Spleen (tissue), 11 donors: Measurements from ENCODE around the gene SIN3B. TPM values are rescaled to one million over a fixed set of nuclear protein-coding genes. Genes with fewer than 3 reads are reported as not detected.
A peak's percentile ranks its signal among the peaks of the same experiment; 100 is the strongest.

ENCODE experiments used
- DNase-seq: peaks from one replicate; pipeline ENCODE4 v3.0.0-alpha.2; 2020
- H3K27ac ChIP-seq, 8 donors: fragments of 200-600 bp; sonication (generic) in 7 of 8; 1 replicate in 4 of 8; 2 replicates in 4 of 8; pipeline versions ENCODE4 v1.5.0 to v1.8.0; 2016 to 2021; ENCODE audit warnings: inconsistent platforms in 4 of 8, mild to moderate bottlenecking in 4 of 8, moderate library complexity in 1 of 8
- H3K27me3 ChIP-seq, 7 donors: fragments of 200-600 bp; sonication (generic) in 6 of 7; replicated peaks in 1 of 7; 1 replicate in 4 of 7; 2 replicates in 3 of 7; pipeline versions ENCODE4 v1.5.0 to v1.8.0; 2016 to 2021; ENCODE audit warnings: inconsistent platforms in 3 of 7, mild to moderate bottlenecking in 1 of 7
- H3K36me3 ChIP-seq, 6 donors: fragments of 200-600 bp; sonication (generic) in 5 of 6; 1 replicate in 4 of 6; 2 replicates in 2 of 6; pipeline versions ENCODE4 v1.5.0 to v1.8.0; 2016 to 2021; ENCODE audit warnings: inconsistent platforms in 2 of 6
- H3K4me1 ChIP-seq, 6 donors: fragments of 200-600 bp; sonication (generic) in 5 of 6; 1 replicate in 3 of 6; 2 replicates in 3 of 6; pipeline versions ENCODE4 v1.5.0 to v1.8.0; 2016 to 2021; ENCODE audit warnings: inconsistent platforms in 3 of 6
- H3K4me3 ChIP-seq, 8 donors: fragments of 200-600 bp; sonication (generic) in 7 of 8; 1 replicate in 4 of 8; 2 replicates in 4 of 8; pipeline versions ENCODE4 v1.5.0 to v1.8.0; 2016 to 2021; ENCODE audit warnings: inconsistent platforms in 4 of 8, mild to moderate bottlenecking in 4 of 8, moderate library complexity in 2 of 8
- H3K9me3 ChIP-seq, 8 donors: fragments of 200-600 bp; sonication (generic) in 7 of 8; 1 replicate in 4 of 8; 2 replicates in 4 of 8; pipeline versions ENCODE4 v1.5.0 to v1.8.0; 2016 to 2021; ENCODE audit warnings: inconsistent platforms in 4 of 8
- POLR2A ChIP-seq, 3 donors: fragments of 450-650 bp; IDR thresholded peaks; one replicate each; pipeline ENCODE4 v1.5.1; 2017; ENCODE audit warnings: antibody characterized with exemption in 3 of 3, mild to moderate bottlenecking in 1 of 3
- POLR2AphosphoS5 ChIP-seq, 3 donors: sonication (generic); formaldehyde crosslinking; IDR thresholded peaks; one replicate each; pipeline ENCODE4 v1.5.1; 2017; ENCODE audit warnings: antibody characterized with exemption in 3 of 3
- WGBS, 5 donors: extraction: QIAGEN DNeasy Blood & Tissue Kit in 3 of 5; methylation state at CpG; one replicate each; pipeline versions ENCODE4 v1.1.5 to v1.1.7; 2013 to 2018; 5-methylcytosine and 5-hydroxymethylcytosine counted together
- intact Hi-C: fragments of 100-400 bp; cut with DNase I; formaldehyde crosslinking; loops from one replicate; pipeline ENCODE4 v1.15.0; 2023; ENCODE audit warnings: low total_unique reads
- polyA plus RNA-seq, 3 donors: library from polyadenylated mRNA; stranded (reverse); fragments of 200-250 nt; gene quantifications; one replicate each; pipeline ENCODE4 v1.2.1, GENCODE V29; 2013
- small RNA-seq, 4 donors: library from RNA; depleted of rRNA; stranded (forward); fragments of <200 nt; gene quantifications; one replicate each; pipeline ENCODE3, GENCODE V24; 2016
- total RNA-seq, 7 donors: library from RNA; depleted of rRNA in 3 of 7; stranded (reverse); fragments of >200 nt in 3 of 7; fragmentation: NEBNext Ultra II Directional in 4 of 7; extraction: Animal tissue kit (Norgen Biotek cat#: 25700) in 4 of 7; gene quantifications; one replicate each; pipeline versions ENCODE4 v1.1.0 to v1.2.1, GENCODE V29; 2016 to 2021
- TF ChIP-seq, protein P1 (sequence below), 11 experiments: fragments of 200-600 bp in 7 of 11; fragments of 450-650 bp in 4 of 11; sonication (generic) in 4 of 11; IDR thresholded peaks in 8 of 11; conservative IDR thresholded peaks in 3 of 11; 1 replicate in 7 of 11; 2 replicates in 4 of 11; pipeline versions ENCODE4 v1.4.0 to v1.8.0; 2016 to 2021; ENCODE audit warnings: antibody characterized with exemption in 11 of 11, inconsistent platforms in 4 of 11, mild to moderate bottlenecking in 1 of 11
- donor health status: healthy with polysubstance abuse.
- donor health status: DM: no; HTN: no; CAD: no; lungs with moderate emphysema.
- donor health status: DM: no; HTN: no; CAD: no.
- donor health status: Bipolar disorder and iron deficiency.
- donor health status: healthy.
- donor health status: DM: no; HTN: no; CAD: no.
- donor health status: DM: yes; HTN: yes; CAD: no.

The SIN3B gene
- total and polyA plus RNA-seq, 10 donors = 14.6 to 107 (median 67.6) TPM

DNA sequence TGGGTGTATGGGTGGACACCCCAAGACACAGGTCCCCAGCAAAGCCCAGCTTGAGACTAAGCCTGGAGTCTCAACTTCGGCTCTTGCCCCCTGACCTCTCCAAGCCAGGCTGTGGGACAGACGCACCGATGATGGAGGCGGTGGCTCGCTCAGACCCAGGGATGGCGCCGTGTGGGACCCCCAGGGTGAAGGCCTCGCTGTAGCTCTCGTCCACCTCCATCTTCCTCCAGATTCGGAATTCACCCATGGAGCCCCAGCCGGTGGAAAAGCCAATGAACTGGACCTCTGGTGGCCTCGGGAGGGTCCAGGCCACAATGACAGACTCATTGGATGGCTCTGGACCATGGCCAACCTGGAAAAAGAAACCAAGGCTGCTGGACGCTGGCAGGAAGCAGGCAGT lies 98.7 kb downstream of the SIN3B start:
- Histone ChIP-seq H3K27ac (no peak overlapping the region), H3K4me1 (no peaks in the 10 kb centered on the region), H3K27me3 (peaks cover 0 to 18% (median 0%) of the 10 kb centered on the region in 7 donors), H3K9me3 (peaks cover 0 to 45% (median 16%) of the 10 kb centered on the region in 8 donors), H3K4me3 (no peak overlapping the region), H3K36me3 (no peaks in the 10 kb centered on the region)
- no peak for DNase-seq
- intact Hi-C loops = no loop called here
- TF ChIP-seq POLR2A (IDR thresholded peaks at IDR 0.05) (no peak), POLR2AphosphoS5 (IDR thresholded peaks at IDR 0.05) (no peak)
- TF ChIP-seq, protein P1, sequence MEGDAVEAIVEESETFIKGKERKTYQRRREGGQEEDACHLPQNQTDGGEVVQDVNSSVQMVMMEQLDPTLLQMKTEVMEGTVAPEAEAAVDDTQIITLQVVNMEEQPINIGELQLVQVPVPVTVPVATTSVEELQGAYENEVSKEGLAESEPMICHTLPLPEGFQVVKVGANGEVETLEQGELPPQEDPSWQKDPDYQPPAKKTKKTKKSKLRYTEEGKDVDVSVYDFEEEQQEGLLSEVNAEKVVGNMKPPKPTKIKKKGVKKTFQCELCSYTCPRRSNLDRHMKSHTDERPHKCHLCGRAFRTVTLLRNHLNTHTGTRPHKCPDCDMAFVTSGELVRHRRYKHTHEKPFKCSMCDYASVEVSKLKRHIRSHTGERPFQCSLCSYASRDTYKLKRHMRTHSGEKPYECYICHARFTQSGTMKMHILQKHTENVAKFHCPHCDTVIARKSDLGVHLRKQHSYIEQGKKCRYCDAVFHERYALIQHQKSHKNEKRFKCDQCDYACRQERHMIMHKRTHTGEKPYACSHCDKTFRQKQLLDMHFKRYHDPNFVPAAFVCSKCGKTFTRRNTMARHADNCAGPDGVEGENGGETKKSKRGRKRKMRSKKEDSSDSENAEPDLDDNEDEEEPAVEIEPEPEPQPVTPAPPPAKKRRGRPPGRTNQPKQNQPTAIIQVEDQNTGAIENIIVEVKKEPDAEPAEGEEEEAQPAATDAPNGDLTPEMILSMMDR (IDR thresholded peaks at IDR 0.05 in 8 of 11, conservative IDR thresholded peaks at IDR 0.05 in 3 of 11) = no peak
- 88 to 93% (median 90%) methylated on average over 11 to 13 of the region's 13 CpGs for WGBS, 5 donors

DNA sequence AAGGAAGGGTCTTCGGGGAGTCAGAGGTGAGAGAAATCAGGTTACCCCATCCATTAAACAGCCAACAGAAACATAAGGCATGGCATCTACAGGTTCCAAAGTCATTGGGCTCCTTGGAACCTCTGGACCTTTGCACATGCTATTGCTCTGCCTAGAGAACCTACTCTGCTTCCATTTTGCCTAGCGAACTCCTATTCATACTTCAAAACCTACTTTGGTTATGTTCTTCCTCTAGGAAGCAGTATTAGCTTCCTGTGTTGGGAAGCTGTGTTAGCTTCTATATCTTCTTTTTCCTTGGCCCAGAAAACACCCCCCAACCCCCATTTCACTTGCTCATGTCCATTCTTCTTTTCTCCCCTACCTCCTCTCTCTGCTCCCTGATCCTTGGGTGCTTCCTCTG lies 99.2 kb downstream of the SIN3B start:
- Histone ChIP-seq H3K9me3 (peaks cover 0 to 49% (median 21%) of the 10 kb centered on the region in 8 donors), H3K27me3 (peaks cover 0 to 18% (median 0%) of the 10 kb centered on the region in 7 donors), H3K36me3 (no peaks in the 10 kb centered on the region), H3K4me1 (no peaks in the 10 kb centered on the region), H3K27ac (no peak overlapping the region), H3K4me3 (no peak overlapping the region)
- whole genome bisulfite sequencing, 5 donors = 90 to 100% (median 92%) methylated on average over 2 of the region's 2 CpGs
- TF ChIP-seq POLR2AphosphoS5 (IDR thresholded peaks at IDR 0.05) (no peak), POLR2A (IDR thresholded peaks at IDR 0.05) (no peak)
- TF ChIP-seq, protein P1 (IDR thresholded peaks at IDR 0.05 in 8 of 11, conservative IDR thresholded peaks at IDR 0.05 in 3 of 11) = no peak
- intact Hi-C loops = no loop called here
- DNase-seq = no peak

GRCh38 chr19:16928916-16929315 lies 99.7 kb downstream of the SIN3B start:
- peak; percentile 51 for DNase-seq
- Histone ChIP-seq H3K9me3 (peaks cover 0 to 55% (median 27%) of the 10 kb centered on the region in 8 donors), H3K4me1 (no peaks in the 10 kb centered on the region), H3K4me3 (no peak overlapping the region), H3K27me3 (peaks cover 0 to 18% (median 0%) of the 10 kb centered on the region in 7 donors), H3K36me3 (no peaks in the 10 kb centered on the region), H3K27ac (no peak overlapping the region)
- 88 to 96% (median 93%) methylated on average over 10 of the region's 10 CpGs for WGBS, 5 donors
- intact Hi-C loops = no loop called here
- TF ChIP-seq, protein P1 (IDR thresholded peaks at IDR 0.05 in 8 of 11, conservative IDR thresholded peaks at IDR 0.05 in 3 of 11) = no peak
- TF ChIP-seq POLR2AphosphoS5 (IDR thresholded peaks at IDR 0.05) = no peak
- no peak for TF ChIP-seq POLR2A (IDR thresholded peaks at IDR 0.05)

Small RNAs within 50 kb of the gene (small RNA-seq; reads per million reads assigned to genes)
- gene AC008737.3 (0 reads per million in 4 donors), gene RN7SL823P (0 reads per million in 4 donors), gene RN7SL835P (0 reads per million in 4 donors)

Other genes starting within 250 kb of the SIN3B start
- gene MED26, start 201.2 kb upstream of the SIN3B start, total RNA-seq = 10 to 100 TPM; 10.4 to 20.4 (median 17.1) TPM
- 1 to 10 TPM; 6.5 to 9.8 (median 8.8) TPM for gene MED26, start 201.2 kb upstream of the SIN3B start, polyA plus RNA-seq
- 10 to 100 TPM; 58.0 to 95.4 (median 82.0) TPM for gene SMIM7, start 169.3 kb upstream of the SIN3B start, total RNA-seq
- gene SMIM7, start 169.3 kb upstream of the SIN3B start, polyA plus RNA-seq = 10 to 100 TPM; 57.3 to 74.8 (median 73.6) TPM
- 1 to 10 TPM; 1.5 to 3.9 (median 2.1) TPM for gene TMEM38A, start 168.3 kb upstream of the SIN3B start, total RNA-seq
- gene TMEM38A, start 168.3 kb upstream of the SIN3B start, polyA plus RNA-seq = 1 to 10 TPM; 2.8 to 5.4 (median 3.5) TPM
- gene NWD1, start 109.6 kb upstream of the SIN3B start, total RNA-seq = under 1 TPM in 2 of 7 donors, not detected in 5; 0.03 to 0.06 TPM
- gene NWD1, start 109.6 kb upstream of the SIN3B start, polyA plus RNA-seq = under 1 TPM; under 0.01 to 0.03 (median 0.02) TPM
- 1 to 10 TPM; 1.2 to 5.4 (median 2.3) TPM for gene F2RL3, start 59.6 kb downstream of the SIN3B start, total RNA-seq
- gene F2RL3, start 59.6 kb downstream of the SIN3B start, polyA plus RNA-seq = 1 to 10 TPM in 1 of 3 donors, under 1 TPM in 2; 0.48 to 1.3 (median 0.76) TPM
- 10 to 100 TPM in 5 of 7 donors, 1 to 10 TPM in 2; 4.5 to 18.7 (median 12.0) TPM for gene CPAMD8, start 197.4 kb downstream of the SIN3B start, total RNA-seq
- gene CPAMD8, start 197.4 kb downstream of the SIN3B start, polyA plus RNA-seq = 1 to 10 TPM; 2.1 to 4.4 (median 4.1) TPM
- 10 to 100 TPM in 5 of 7 donors, 1 to 10 TPM in 2; 7.7 to 15.3 (median 13.2) TPM for gene HAUS8, start 246.1 kb downstream of the SIN3B start, total RNA-seq
- gene HAUS8, start 246.1 kb downstream of the SIN3B start, polyA plus RNA-seq = 10 to 100 TPM; 20.5 to 24.5 (median 22.6) TPM
- gene MYO9B, start 246.4 kb downstream of the SIN3B start, total RNA-seq = 100 to 1,000 TPM; 232 to 329 (median 281) TPM
- gene MYO9B, start 246.4 kb downstream of the SIN3B start, polyA plus RNA-seq = 100 to 1,000 TPM in 2 of 3 donors, 10 to 100 TPM in 1; 70.5 to 192 (median 190) TPM